ENCODE results near the gene BMP6. TPM values are rescaled to one million over a fixed set of nuclear protein-coding genes. Genes with fewer than 3 reads are reported as not detected.

BMP6 gene
- polyA plus RNA-seq, 2 of the 4 experiments (the other 2 are of a cell fraction) = 8.4 to 23.0 TPM

DNA sequence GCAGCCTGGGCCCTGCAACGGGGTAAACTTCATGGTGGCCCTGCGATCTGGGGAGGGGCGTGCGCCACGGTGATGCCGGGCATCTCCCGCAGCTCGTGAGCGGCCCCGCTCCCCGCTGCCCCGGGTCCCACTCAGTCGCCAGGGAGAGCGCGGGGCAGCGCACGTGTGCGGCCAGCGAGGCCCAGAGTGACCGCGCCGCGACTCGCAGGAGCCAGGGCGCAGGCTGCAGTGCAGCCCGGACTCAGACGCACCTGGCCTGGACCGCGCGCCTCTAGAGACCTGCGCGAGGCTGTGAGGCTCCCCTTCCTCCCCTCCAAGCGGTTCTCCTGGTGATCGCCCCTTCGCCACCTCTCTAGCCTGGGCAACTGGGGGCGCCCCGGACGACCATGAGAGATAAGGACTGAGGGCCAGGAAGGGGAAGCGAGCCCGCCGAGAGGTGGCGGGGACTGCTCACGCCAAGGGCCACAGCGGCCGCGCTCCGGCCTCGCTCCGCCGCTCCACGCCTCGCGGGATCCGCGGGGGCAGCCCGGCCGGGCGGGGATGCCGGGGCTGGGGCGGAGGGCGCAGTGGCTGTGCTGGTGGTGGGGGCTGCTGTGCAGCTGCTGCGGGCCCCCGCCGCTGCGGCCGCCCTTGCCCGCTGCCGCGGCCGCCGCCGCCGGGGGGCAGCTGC, 652 bp downstream of the BMP6 start:
- ATAC-seq = peak; percentile 47 to 64
- POLR2A ChIA-PET = interaction anchor here (1.0 to 1.3 kb wide), 2 partner anchors 186 to 291 kb away, joined by 3 to 4 read pairs; no protein-coding TSS in a partner anchor
- Histone ChIP-seq H3K4me1 (peaks cover 50% of the 10 kb centered on the region), H3K4me3 (peak overlapping the region; percentile 56), H3K9me3 (no peaks in the 10 kb centered on the region), H3K27ac (peak overlapping the region; percentile 52 to 86), H3K4me2 (peak overlapping the region; percentile 85)
- no peak for FAIRE-seq
- peak; percentile 19 to 45 for DNase-seq (ENCODE audit: low read depth in 1 of 2, low spot score in 1 of 2)
- CTCF ChIA-PET = interaction anchor here (0.6 to 6.3 kb wide), 10 partner anchors 11 to 341 kb away, joined by 3 to 59 read pairs (median 3); no protein-coding TSS in a partner anchor
- 0% methylated on average over 9 of the region's 73 CpGs for WGBS (ENCODE audit: missing lambda C conversion rate)
- no peak for TF ChIP-seq PBX3 (IDR thresholded peaks at IDR 0.05)
- TF ChIP-seq PHF8 (IDR thresholded peaks at IDR 0.05; ENCODE audit: borderline replicate concordance, low read depth) = no peak
- 0 out of 2 replicates have a peak, but pooled peaks have one; percentile 4 for TF ChIP-seq MAX (IDR thresholded peaks at IDR 0.05)
- no peak for TF ChIP-seq ZNF302 (CRISPR knock-in tag; IDR thresholded peaks at IDR 0.05)
- no peak; a peak in 1 of 5 replicates for TF ChIP-seq JUN (IDR thresholded peaks at IDR 0.05)
- no peak for TF ChIP-seq RCOR1 (IDR thresholded peaks at IDR 0.05; ENCODE audit: low read depth, low read length)

DNA sequence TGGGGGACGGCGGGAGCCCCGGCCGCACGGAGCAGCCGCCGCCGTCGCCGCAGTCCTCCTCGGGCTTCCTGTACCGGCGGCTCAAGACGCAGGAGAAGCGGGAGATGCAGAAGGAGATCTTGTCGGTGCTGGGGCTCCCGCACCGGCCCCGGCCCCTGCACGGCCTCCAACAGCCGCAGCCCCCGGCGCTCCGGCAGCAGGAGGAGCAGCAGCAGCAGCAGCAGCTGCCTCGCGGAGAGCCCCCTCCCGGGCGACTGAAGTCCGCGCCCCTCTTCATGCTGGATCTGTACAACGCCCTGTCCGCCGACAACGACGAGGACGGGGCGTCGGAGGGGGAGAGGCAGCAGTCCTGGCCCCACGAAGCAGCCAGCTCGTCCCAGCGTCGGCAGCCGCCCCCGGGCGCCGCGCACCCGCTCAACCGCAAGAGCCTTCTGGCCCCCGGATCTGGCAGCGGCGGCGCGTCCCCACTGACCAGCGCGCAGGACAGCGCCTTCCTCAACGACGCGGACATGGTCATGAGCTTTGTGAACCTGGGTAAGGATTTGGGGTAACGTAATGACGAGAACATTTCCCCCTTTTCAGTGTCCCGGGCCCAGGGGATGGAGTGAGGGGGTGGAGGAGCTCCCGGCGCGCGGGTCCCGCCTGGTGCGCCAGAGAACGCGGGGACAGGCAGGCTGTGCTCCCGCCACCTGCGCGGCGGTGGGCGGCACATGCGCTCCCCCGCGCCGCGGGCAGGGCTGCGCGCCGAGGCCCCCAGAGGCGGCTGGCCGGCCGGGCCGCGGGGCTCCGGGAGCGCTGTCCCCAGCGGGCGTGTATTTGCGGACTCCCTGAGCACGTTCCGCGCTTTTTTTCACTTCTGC, 1.4 kb downstream of the BMP6 start:
- CTCF ChIA-PET = interaction anchor here (0.6 to 6.3 kb wide), 9 partner anchors 10 to 340 kb away, joined by 3 to 59 read pairs (median 4); no protein-coding TSS in a partner anchor
- no peak for TF ChIP-seq CHD4 (IDR thresholded peaks at IDR 0.05; ENCODE audit: borderline replicate concordance)
- TF ChIP-seq MAZ (IDR thresholded peaks at IDR 0.05; ENCODE audit: borderline replicate concordance, low read depth, low read length) = no peak
- TF ChIP-seq HES2 (IDR thresholded peaks at IDR 0.05) = no peak
- TF ChIP-seq, protein P1, sequence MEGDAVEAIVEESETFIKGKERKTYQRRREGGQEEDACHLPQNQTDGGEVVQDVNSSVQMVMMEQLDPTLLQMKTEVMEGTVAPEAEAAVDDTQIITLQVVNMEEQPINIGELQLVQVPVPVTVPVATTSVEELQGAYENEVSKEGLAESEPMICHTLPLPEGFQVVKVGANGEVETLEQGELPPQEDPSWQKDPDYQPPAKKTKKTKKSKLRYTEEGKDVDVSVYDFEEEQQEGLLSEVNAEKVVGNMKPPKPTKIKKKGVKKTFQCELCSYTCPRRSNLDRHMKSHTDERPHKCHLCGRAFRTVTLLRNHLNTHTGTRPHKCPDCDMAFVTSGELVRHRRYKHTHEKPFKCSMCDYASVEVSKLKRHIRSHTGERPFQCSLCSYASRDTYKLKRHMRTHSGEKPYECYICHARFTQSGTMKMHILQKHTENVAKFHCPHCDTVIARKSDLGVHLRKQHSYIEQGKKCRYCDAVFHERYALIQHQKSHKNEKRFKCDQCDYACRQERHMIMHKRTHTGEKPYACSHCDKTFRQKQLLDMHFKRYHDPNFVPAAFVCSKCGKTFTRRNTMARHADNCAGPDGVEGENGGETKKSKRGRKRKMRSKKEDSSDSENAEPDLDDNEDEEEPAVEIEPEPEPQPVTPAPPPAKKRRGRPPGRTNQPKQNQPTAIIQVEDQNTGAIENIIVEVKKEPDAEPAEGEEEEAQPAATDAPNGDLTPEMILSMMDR (IDR thresholded peaks at IDR 0.05) = no peak
- TF ChIP-seq SMC3 (IDR thresholded peaks at IDR 0.05) = no peak
- TF ChIP-seq MAX (IDR thresholded peaks at IDR 0.05) = peak; percentile 31; the same call in 1 of the 2 replicates
- TF ChIP-seq NPAS2 (CRISPR knock-in tag; IDR thresholded peaks at IDR 0.05; ENCODE audit: borderline replicate concordance) = no peak
- TF ChIP-seq RNF2 (IDR thresholded peaks at IDR 0.05; ENCODE audit: borderline replicate concordance, low read depth) = peak; percentile 20; the same call in 1 of the 2 replicates
- Histone ChIP-seq H3K4me2 (peak overlapping the region; percentile 85), H3K4me1 (peaks cover 51% of the 10 kb centered on the region), H3K27ac (peak overlapping the region; percentile 52 to 86), H3K4me3 (peak overlapping the region; percentile 56), H3K9me3 (no peaks in the 10 kb centered on the region)
- DNase-seq (ENCODE audit: low read depth in 1 of 2, low spot score in 1 of 2) = peak; percentile 26 to 32
- 0% methylated on average over 16 of the region's 97 CpGs for WGBS (ENCODE audit: missing lambda C conversion rate)
- no peak for FAIRE-seq
- peak; percentile 2 to 20; a peak in 4 of 6 replicates for ATAC-seq
- POLR2A ChIA-PET = interaction anchor here (1.0 kb wide), 1 partner anchor 290 kb away, joined by 3 read pairs; no protein-coding TSS in a partner anchor
